Measurements from ENCODE around the gene CCDC146. TPM values are rescaled to one million over a fixed set of nuclear protein-coding genes. Genes with fewer than 3 reads are reported as not detected.

Gene CCDC146
- total and polyA plus RNA-seq, 4 donors = 1.3 to 3.9 (median 3.1) TPM

GRCh38 chr7:77271766-77272165, 149.4 kb downstream of the CCDC146 start:
- H3K4me1 ChIP-seq (ENCODE audit: control insufficient read depth in 4 of 4, insufficient read depth in 4 of 4, low read length in 3 of 4) = peaks cover 0 to 11% (median 2%) of the 10 kb centered on the region in 4 donors
- no peak overlapping the region for H3K9ac ChIP-seq (ENCODE audit: low read depth in 1 of 2, low read length in 2 of 2)
- DNase-seq (ENCODE audit: low spot score) = no peak
- TF ChIP-seq RAD21 (IDR thresholded peaks at IDR 0.05) = no peak
- TF ChIP-seq FOXA2 (IDR thresholded peaks at IDR 0.05) = no peak
- no peak for TF ChIP-seq JUND (IDR thresholded peaks at IDR 0.05)
- TF ChIP-seq GABPA (IDR thresholded peaks at IDR 0.05 in 1 of 2, conservative IDR thresholded peaks at IDR 0.05 in 1 of 2) = no peak
- no peak for TF ChIP-seq NR2F2 (IDR thresholded peaks at IDR 0.05)
- TF ChIP-seq YY1 (IDR thresholded peaks at IDR 0.05) = no peak
- TF ChIP-seq, protein P1, sequence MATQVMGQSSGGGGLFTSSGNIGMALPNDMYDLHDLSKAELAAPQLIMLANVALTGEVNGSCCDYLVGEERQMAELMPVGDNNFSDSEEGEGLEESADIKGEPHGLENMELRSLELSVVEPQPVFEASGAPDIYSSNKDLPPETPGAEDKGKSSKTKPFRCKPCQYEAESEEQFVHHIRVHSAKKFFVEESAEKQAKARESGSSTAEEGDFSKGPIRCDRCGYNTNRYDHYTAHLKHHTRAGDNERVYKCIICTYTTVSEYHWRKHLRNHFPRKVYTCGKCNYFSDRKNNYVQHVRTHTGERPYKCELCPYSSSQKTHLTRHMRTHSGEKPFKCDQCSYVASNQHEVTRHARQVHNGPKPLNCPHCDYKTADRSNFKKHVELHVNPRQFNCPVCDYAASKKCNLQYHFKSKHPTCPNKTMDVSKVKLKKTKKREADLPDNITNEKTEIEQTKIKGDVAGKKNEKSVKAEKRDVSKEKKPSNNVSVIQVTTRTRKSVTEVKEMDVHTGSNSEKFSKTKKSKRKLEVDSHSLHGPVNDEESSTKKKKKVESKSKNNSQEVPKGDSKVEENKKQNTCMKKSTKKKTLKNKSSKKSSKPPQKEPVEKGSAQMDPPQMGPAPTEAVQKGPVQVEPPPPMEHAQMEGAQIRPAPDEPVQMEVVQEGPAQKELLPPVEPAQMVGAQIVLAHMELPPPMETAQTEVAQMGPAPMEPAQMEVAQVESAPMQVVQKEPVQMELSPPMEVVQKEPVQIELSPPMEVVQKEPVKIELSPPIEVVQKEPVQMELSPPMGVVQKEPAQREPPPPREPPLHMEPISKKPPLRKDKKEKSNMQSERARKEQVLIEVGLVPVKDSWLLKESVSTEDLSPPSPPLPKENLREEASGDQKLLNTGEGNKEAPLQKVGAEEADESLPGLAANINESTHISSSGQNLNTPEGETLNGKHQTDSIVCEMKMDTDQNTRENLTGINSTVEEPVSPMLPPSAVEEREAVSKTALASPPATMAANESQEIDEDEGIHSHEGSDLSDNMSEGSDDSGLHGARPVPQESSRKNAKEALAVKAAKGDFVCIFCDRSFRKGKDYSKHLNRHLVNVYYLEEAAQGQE (IDR thresholded peaks at IDR 0.05) = no peak
- no peak for TF ChIP-seq FOXA1 (IDR thresholded peaks at IDR 0.05)
- TF ChIP-seq RXRA (IDR thresholded peaks at IDR 0.05) = no peak
- TF ChIP-seq, protein P2, sequence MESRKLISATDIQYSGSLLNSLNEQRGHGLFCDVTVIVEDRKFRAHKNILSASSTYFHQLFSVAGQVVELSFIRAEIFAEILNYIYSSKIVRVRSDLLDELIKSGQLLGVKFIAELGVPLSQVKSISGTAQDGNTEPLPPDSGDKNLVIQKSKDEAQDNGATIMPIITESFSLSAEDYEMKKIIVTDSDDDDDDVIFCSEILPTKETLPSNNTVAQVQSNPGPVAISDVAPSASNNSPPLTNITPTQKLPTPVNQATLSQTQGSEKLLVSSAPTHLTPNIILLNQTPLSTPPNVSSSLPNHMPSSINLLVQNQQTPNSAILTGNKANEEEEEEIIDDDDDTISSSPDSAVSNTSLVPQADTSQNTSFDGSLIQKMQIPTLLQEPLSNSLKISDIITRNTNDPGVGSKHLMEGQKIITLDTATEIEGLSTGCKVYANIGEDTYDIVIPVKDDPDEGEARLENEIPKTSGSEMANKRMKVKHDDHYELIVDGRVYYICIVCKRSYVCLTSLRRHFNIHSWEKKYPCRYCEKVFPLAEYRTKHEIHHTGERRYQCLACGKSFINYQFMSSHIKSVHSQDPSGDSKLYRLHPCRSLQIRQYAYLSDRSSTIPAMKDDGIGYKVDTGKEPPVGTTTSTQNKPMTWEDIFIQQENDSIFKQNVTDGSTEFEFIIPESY (IDR thresholded peaks at IDR 0.05) = no peak
- TF ChIP-seq EGR1 (IDR thresholded peaks at IDR 0.05; ENCODE audit: low read depth in 2 of 2) = no peak
- no peak for TF ChIP-seq TAF1 (conservative IDR thresholded peaks at IDR 0.05)
- no peak for TF ChIP-seq HNF4A (conservative IDR thresholded peaks at IDR 0.05)
- no peak for TF ChIP-seq SP1 (IDR thresholded peaks at IDR 0.05)
- TF ChIP-seq ATF3 (IDR thresholded peaks at IDR 0.05) = no peak
- TF ChIP-seq CTCF (IDR thresholded peaks at IDR 0.05; ENCODE audit: low read depth, low read length, missing input control) = no peak
- TF ChIP-seq, protein P3, sequence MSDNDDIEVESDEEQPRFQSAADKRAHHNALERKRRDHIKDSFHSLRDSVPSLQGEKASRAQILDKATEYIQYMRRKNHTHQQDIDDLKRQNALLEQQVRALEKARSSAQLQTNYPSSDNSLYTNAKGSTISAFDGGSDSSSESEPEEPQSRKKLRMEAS (IDR thresholded peaks at IDR 0.05) = no peak
- TF ChIP-seq HNF4G (IDR thresholded peaks at IDR 0.05) = no peak
- no peaks in the 10 kb centered on the region for H3K36me3 ChIP-seq (ENCODE audit: control insufficient read depth in 4 of 4, insufficient read depth in 3 of 4, low read depth in 1 of 4, low read length in 3 of 4)
- WGBS = 96% methylated on average over 5 of the region's 5 CpGs
- H3K27ac ChIP-seq (ENCODE audit: low read depth in 1 of 2, low read length in 2 of 2) = no peak overlapping the region
- H3K9me3 ChIP-seq (ENCODE audit: control insufficient read depth in 4 of 4, low read length in 3 of 4) = no peaks in the 10 kb centered on the region
- H3K4me3 ChIP-seq (ENCODE audit: low read depth in 1 of 3, low read length in 3 of 3) = no peak overlapping the region
- no peaks in the 10 kb centered on the region for H3K27me3 ChIP-seq (ENCODE audit: control insufficient read depth in 4 of 4, insufficient read depth in 4 of 4, low read length in 3 of 4)
